HG02610 (cell line): ENCODE measurements around the gene GBF1.
A peak's percentile ranks its signal among the peaks of the same experiment; 100 is the strongest.

Experiments used
- ATAC-seq: cut with Tn5 transposase; IDR thresholded peaks from one replicate; pipeline ENCODE4 v1.9.1; 2021; ENCODE audit warnings: mild to moderate bottlenecking, moderate library complexity; ENCODE audit not compliant: unreplicated experiment

Gene GBF1

DNA sequence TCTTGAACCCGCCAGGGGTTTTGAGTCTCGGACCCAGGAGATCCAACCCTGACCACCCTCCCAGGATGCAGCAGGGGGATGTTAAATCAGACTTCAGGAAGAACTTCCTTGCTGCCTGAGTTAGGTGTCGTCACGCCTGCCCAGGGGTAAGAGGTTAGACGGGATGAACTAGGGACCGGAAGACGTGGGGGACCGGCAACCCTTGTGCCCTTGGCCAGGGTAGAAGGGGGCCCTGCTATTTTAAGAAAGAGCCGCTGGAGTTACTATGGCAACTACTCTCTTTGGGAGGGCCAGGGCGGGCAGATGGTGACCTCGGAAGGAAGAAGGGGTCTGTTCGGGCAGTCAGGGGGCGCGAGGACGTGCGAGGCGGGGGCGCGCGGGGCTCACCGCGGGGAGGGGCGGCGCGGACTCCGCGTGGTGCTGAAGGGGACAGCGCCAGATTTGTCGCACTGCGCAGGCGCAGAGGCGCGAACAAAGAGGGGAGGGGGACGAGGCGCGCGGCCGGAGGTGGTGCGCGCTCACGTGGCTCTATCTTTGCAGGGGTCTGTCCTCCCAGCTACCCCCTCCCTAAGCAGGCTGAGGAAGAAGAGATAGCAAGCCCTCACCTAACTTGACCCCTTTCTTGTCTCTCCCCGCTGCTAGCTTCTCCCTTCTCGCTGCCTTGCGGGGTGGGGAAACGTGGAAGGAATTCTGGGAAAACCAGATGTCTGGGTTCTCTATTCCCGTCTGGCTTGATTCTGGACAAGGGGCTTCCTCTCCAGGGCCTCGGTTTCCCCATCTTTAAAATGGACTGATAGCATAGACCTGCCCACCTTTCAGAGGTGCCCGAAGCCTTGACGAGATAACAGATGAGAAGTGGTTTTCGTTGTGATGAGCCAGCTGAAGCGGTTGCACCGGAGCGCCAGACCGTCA is 174.2 kb downstream of the GBF1 start:
- no peak for ATAC-seq

DNA sequence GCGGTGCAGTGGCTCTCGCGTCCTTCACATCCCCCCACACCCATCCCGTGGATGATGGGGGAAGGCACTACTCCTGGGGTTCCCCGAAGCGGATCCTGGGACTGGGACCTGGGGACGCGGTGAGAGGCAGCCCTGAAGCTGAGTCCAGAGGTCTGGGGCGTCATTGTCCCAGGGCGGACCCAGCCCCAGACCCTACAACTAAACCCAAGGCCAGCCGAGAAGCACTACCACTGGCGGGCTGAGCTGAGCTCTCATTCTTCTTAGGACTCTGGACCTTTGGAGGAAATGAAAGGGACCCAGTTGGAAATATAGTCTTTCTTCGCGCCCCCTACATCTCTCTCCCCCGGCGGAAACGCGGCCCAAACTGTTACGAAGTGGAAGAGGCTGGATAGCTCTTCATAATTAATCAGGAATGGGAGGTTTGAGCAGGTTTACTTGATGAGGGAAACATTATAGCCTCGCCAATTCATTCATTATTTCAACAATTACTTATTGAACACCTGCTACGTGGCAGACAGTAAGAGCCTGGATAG is 174.9 kb downstream of the GBF1 start:
- ATAC-seq, result no peak

DNA sequence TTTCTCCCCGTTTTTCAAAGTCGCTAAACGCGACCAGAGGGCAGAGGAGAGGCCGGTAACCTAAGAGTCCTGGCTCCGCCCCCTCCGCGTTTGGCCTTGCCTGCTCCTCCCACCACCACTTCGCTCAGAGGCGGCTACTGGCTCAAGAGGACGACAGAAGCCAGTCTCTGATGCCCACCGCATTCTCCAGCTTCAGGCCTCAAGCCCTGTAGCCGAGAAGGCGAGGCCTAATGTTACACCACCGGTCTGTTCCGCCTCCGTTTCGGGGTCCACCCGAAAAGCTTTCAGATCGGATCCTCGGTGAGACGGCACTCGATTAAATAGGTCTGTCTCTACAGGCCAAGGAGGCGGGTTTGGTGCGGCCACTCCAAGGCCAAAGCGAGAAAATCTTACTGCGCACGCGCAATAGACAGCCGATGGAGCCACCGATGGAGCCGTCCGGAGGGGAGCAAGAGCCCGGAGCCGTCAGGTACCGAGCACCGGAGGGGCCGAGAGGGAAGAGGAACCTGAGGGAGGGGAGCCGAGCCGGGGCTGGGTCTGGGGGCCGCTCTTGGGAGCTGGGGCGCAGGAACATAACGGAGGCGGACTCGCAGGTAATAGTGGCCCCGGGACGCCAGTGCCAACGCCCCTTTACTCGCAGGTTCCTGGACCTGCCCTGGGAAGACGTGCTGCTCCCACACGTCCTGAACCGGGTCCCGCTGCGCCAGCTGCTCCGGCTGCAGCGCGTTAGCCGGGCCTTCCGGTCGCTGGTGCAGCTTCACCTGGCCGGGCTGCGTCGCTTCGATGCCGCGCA is 175.6 kb downstream of the GBF1 start, which contains the start of gene FBXL15:
Gene FBXL15, plus strand, starts transcription at position 123 of the 793 bp plus-strand sequence. Its CDS starts 294 bp downstream, at position 417.
- peak; percentile 67 for ATAC-seq

DNA sequence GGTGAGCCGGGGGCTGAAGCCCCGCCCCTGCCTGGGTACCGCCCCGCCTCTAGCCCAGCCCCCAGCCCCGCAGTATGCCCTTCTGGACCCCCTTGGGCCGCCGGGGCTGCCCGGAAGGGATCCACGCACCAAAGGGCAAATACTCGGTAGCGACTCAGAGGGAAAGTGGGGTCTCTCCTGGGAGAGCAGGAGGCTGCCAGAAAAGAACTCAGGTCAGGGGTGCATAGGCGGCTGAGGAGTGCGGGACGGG is 176.1 kb downstream of the GBF1 start:
- ATAC-seq, result no peak

DNA sequence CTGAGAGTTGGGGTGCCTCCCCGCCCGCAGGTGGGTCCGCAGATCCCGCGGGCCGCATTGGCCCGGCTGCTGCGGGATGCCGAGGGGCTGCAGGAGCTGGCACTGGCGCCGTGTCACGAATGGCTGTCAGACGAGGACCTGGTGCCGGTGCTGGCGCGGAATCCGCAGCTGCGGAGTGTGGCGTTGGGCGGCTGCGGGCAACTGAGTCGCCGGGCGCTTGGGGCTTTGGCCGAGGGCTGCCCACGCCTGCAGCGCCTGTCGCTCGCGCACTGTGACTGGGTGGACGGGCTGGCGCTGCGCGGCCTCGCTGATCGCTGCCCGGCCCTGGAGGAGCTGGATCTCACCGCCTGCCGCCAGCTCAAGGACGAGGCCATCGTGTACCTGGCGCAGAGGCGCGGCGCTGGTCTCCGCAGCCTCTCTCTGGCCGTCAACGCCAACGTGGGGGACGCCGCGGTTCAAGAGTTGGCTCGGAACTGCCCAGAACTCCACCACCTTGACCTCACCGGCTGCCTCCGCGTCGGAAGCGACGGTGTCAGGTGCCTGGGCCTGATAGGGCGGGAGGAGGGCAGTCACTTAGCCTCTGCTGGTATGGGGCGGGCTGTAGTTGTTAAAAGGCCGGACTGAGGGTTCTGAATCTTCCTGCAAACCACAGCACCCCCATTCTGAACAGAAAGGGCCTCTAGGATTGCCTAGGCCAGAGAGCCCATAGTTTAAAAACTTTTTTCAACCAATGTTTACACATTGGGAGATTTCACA is 176.6 kb downstream of the GBF1 start:
- ATAC-seq, result peak; percentile 3

DNA sequence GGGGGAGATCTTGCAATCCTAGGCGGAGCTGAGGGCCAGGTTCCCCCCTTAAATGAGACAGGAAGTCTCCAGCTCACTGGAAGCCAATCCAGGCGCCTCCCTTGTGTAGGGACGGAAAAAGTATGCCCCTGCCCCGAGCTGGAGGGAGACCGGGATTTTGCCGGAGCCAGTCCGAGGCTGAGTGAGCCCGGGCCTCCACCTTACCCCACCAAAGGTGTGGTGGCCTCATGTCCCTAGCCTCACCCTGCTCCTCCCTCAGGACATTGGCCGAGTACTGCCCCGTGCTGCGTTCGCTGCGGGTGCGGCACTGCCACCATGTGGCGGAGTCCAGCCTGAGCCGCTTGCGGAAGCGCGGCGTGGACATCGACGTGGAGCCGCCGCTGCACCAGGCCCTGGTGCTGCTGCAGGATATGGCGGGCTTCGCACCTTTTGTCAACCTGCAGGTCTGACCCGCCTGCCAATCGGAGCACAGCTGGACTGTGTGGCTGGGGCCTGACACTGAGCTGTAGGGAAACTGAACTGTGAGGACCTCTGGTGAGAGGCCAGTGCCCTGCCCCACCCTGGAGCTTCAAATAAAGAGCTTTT is 177.3 kb downstream of the GBF1 start:
- ATAC-seq, result no peak

DNA sequence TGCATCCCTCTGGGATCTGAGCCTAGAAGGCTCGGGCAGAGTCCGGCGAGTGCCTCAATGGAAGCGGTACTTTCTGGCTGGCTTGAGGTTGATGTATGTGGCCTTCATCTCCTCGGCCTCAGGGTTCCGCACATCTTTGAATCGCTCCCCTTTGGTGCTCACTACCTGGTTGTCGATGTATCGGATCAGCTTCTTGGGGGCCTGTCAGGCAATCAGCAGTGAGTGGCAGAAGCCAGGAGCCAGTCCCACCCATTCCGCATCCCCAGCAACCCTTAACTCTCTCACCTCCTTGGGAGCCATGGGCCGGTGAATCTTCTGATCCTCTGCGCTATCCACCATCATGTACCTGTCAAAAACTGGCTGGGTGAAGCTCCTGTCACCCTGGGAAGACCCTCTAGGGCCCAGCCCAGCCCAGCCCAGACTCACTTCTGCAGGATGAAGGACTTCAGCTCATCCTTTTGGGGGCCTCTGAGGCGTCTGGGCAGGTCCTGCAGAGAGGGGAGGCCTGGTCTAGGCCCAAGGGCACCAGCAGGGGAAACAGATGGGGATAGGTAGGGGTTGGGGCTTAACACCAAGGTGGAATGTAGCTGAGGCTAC is 178.1 kb downstream of the GBF1 start:
- no peak for ATAC-seq

DNA sequence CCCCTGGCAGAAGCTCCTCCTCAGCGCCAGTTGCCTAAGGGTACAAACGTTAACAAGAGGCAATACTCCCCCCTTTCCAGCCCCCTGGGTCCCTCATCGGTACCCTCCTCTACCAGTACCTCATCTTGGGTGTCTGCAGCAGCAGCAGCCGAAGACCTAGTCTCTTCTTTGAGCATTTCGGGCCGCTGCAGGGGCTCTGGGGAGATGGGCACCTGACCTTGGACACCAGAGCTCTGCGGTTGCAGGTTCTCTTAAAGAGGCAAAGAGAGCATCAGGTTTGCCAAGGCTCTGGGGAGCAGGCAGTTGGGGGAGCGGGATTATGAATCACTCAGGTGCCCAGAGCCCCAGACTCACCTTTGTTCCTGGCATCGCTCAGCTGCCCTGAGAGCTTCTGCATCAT is 178.8 kb downstream of the GBF1 start:
- ATAC-seq, result no peak

DNA sequence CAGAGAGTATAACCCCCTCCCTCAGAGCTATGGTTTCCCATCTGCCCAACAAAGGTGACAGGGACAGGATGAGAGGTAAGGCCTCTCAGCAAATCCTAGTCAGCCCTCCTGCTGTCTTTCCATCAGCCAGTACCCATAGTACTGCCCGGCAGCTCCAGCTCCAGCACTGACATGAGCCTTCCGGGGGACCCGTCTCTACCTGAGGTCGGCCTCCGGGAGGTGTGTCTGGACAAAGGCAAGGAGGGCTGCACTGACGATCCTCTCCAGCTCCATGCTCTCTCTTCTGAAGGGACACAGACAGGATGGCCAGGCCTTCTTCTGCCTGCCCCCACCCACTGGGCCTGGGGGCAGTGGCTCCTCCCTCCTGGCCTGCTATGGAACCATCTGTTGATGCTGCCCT is 179.6 kb downstream of the GBF1 start:
- no peak for ATAC-seq

DNA sequence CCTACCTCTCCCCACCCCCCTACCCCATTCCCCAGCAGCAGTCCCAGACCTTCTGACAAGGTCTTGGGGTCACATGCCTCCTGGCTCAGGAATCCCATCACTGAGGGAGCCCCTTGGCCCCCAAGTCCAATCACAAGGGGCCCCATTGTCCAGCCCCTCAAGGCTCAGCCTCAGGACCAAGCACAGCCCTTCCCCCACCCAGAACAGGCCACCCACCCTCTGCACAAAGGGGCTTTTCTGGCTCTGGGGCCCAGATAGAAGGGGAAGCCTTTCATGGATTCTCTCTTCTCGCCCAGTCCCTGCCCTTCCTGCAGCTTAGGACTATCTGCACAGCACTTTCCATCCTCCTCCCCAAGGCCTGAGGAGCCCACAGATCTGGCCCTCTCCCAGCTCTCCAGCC is 180.1 kb downstream of the GBF1 start:
- no peak for ATAC-seq

DNA sequence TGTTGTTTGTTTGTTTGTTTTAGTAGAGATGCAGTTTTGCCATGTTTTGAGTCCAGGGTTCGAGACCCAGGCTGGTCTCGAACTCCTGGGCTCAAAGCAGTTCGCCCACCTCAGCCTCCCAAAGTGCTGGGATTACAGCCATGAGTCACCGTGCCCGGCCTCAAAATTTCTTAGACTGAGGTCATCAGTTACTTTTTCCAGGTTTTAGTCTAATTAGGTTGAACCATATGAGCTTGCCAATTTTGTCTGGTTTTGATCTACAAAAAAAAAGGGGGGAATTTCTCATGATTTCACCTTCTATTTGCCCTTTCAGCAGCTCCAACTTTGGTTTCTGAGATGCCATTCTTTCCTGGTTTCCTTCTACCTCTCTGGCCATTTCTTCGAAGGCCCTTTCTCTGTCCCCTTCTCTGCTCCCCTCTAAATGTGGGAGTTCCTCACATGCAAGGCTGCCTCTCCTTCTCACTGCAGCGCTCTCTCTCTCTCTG is 181.5 kb downstream of the GBF1 start:
- ATAC-seq, result no peak

DNA sequence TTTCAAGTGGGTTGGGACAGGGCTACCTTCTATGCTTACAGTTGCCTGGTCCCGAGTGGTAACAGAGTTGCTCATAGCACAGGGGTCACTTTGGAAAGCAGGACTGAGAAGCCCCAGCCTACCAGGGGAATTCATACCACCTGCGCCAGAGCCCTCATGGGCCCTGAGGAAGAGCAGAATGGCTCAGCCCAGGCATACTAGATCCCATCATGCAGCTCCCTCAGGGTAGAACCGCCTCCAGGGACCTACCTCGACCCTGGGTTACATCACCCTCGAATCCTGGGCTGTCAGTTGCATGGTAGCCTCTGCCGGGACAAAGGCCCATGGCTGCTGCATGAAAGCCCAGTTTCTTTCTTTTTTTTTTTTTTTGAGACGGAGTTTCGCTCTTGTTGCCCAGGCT is 184.1 kb downstream of the GBF1 start:
- ATAC-seq, result no peak

DNA sequence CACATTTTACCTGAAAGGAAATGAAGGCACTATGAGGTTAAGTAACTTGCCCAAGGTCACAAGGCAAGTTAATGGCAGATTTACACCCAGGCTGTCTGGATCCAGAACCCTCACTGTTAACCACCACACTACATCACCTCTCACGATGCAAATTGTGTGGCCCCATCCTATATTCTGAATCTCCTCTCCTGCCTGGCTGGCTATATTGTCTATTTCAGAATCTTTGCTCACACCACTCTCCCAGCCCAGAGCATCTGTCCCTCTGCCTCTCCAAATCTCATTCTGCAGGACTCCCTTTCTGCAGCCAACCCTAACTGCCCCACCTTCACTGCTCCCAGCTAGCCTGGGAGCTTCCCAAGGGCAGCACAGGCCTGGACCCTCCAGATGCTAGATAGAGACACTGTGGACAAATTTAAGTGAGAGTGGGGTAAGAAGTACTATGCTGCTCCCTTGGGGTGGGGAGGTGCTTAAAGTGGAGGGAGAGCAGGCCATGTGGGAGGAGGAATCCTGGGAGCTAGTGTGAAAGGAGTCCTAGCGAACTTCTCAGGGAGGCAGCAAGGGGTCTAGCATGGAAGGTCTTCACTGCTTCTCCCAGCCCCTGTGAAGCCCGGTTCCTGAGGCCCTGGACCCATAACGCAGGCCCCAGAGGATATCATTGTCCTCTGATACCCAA is 186.3 kb downstream of the GBF1 start:
- no peak for ATAC-seq
